Keratinocyte (primary cell): ENCODE results near the gene SYNE2.

Source experiments
- CTCF ChIP-seq, 3 experiments: IDR thresholded peaks in 1 of 3; conservative IDR thresholded peaks in 1 of 3; optimal IDR thresholded peaks in 1 of 3; 2 replicates in 2 of 3; 3 replicates in 1 of 3; pipeline versions ENCODE3 to v1.5.1; 2011; ENCODE audit warnings: low read length in 3 of 3, mild to moderate bottlenecking in 3 of 3, moderate library complexity in 2 of 3, control low read depth in 1 of 3, inconsistent platforms in 1 of 3; ENCODE audit not compliant: insufficient read depth in 2 of 3; ENCODE audit errors: extremely low read depth in 1 of 3
- EZH2 ChIP-seq: IDR thresholded peaks from one replicate; pipeline ENCODE4 v1.6.1; 2012; ENCODE audit warnings: inconsistent platforms, mild to moderate bottlenecking, low read length, moderate library complexity

GRCh38 chr14:63904724-63905123, 51.9 kb downstream of the SYNE2 start:
- TF ChIP-seq EZH2 = no peak
- no peak for TF ChIP-seq CTCF (optimal IDR thresholded peaks at IDR 0.05 in 1 of 3, IDR thresholded peaks at IDR 0.05 in 1 of 3, conservative IDR thresholded peaks at IDR 0.05 in 1 of 3; ENCODE audit: extremely low read depth in 1 of 3, insufficient read depth in 2 of 3, low read length in 3 of 3)
